Kidney (tissue), 14 donors: ENCODE measurements around the gene CHRM2. TPM values are rescaled to one million over a fixed set of nuclear protein-coding genes. Genes with fewer than 3 reads are reported as not detected.

ENCODE experiments used
- DNase-seq, 5 donors: peaks; one replicate each; pipeline ENCODE4 v3.0.0-alpha.2; 2013 to 2020
- FAIRE-seq: peaks from 2 replicates; lab custom pipeline; 2012; peaks lifted over from hg19 to GRCh38; lab: Jason Lieb, UNC
- H3K27ac ChIP-seq, 2 donors: one replicate each; pipeline ENCODE4 v1.7.0; 2013; ENCODE audit warnings: low read depth in 2 of 2, low read length in 2 of 2, inconsistent platforms in 1 of 2
- H3K27me3 ChIP-seq: one replicate; pipeline ENCODE4 v1.7.1; 2013; ENCODE audit warnings: low read length, inconsistent platforms; ENCODE audit not compliant: control insufficient read depth, insufficient read depth
- H3K36me3 ChIP-seq, 3 donors: one replicate each; pipeline versions ENCODE4 v1.7.0 to v1.7.1; 2013; ENCODE audit warnings: low read length in 3 of 3, control low read depth in 1 of 3, inconsistent platforms in 1 of 3; ENCODE audit not compliant: insufficient read depth in 3 of 3, control insufficient read depth in 2 of 3
- H3K4me1 ChIP-seq, 3 donors: one replicate each; pipeline versions ENCODE4 v1.7.0 to v1.7.1; 2013; ENCODE audit warnings: low read length in 3 of 3, inconsistent platforms in 1 of 3, low read depth in 1 of 3; ENCODE audit not compliant: control insufficient read depth in 2 of 3, insufficient read depth in 2 of 3
- H3K4me3 ChIP-seq, 3 donors: one replicate each; pipeline versions ENCODE4 v1.7.0 to v1.8.1; 2013; ENCODE audit warnings: low read length in 3 of 3, control low read depth in 1 of 3, inconsistent platforms in 1 of 3
- H3K9ac ChIP-seq, 3 donors: one replicate each; pipeline versions ENCODE4 v1.7.0 to v1.7.1; 2013; ENCODE audit warnings: low read length in 3 of 3, control low read depth in 1 of 3, inconsistent platforms in 1 of 3
- H3K9me3 ChIP-seq, 3 donors: one replicate each; pipeline versions ENCODE4 v1.7.0 to v1.7.1; 2013; ENCODE audit warnings: low read length in 3 of 3, control low read depth in 1 of 3, inconsistent platforms in 1 of 3; ENCODE audit not compliant: control insufficient read depth in 2 of 3, insufficient read depth in 1 of 3
- intact Hi-C: fragments of 100-400 bp; cut with DNase I; formaldehyde crosslinking; loops from one replicate; pipeline ENCODE4 v1.11.1; 2022
- polyA plus RNA-seq: library from polyadenylated mRNA; stranded (reverse); fragments of 350-450 nt; fragmentation: Illumina TruSeq; extraction: RNeasy Lipid Tissue Mini Kit (QIAGEN cat#74804); gene quantifications from one replicate; pipeline ENCODE4 v1.2.3, GENCODE V29; 2014; ENCODE audit warnings: low read depth, low replicate concordance; ENCODE audit not compliant: insufficient read depth
- total RNA-seq: library from RNA; stranded (reverse); fragmentation: NEBNext Ultra II Directional; extraction: Animal tissue kit (Norgen Biotek cat#: 25700); gene quantifications from one replicate; pipeline ENCODE4 v1.2.1, GENCODE V29; 2021
- TF ChIP-seq, protein P1 (sequence below): IDR thresholded peaks from 3 replicates; pipeline ENCODE4 v1.5.1; 2012; ENCODE audit warnings: mild to moderate bottlenecking, moderate library complexity, borderline replicate concordance; ENCODE audit not compliant: insufficient read depth; ENCODE audit errors: extremely low read depth
- donor health status: control.
- donor health status: control.
- donor health status: control.
- donor health status: control.
- donor health status: control.
- donor health status: DM: yes; HTN: yes; CAD: no.
- donor health status: Normal renal cell carcinoma (clear cell type).

The CHRM2 gene
- total and polyA plus RNA-seq, 2 donors from 2014 or later: not detected

GRCh38 chr7:136950331-136950730 lies 81.9 kb downstream of the CHRM2 start:
- no peak for FAIRE-seq
- H3K9me3 ChIP-seq: no peaks in the 10 kb centered on the region
- intact Hi-C loops: no loop called here
- no peaks in the 10 kb centered on the region for H3K36me3 ChIP-seq
- TF ChIP-seq, protein P1, sequence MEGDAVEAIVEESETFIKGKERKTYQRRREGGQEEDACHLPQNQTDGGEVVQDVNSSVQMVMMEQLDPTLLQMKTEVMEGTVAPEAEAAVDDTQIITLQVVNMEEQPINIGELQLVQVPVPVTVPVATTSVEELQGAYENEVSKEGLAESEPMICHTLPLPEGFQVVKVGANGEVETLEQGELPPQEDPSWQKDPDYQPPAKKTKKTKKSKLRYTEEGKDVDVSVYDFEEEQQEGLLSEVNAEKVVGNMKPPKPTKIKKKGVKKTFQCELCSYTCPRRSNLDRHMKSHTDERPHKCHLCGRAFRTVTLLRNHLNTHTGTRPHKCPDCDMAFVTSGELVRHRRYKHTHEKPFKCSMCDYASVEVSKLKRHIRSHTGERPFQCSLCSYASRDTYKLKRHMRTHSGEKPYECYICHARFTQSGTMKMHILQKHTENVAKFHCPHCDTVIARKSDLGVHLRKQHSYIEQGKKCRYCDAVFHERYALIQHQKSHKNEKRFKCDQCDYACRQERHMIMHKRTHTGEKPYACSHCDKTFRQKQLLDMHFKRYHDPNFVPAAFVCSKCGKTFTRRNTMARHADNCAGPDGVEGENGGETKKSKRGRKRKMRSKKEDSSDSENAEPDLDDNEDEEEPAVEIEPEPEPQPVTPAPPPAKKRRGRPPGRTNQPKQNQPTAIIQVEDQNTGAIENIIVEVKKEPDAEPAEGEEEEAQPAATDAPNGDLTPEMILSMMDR: no peak
- no peak for DNase-seq
- H3K27me3 ChIP-seq: no peaks in the 10 kb centered on the region
- no peak overlapping the region for H3K9ac ChIP-seq
- H3K4me3 ChIP-seq: no peak overlapping the region
- no peaks in the 10 kb centered on the region for H3K4me1 ChIP-seq
- H3K27ac ChIP-seq: no peak overlapping the region

- Histone ChIP-seq H3K27me3 (no peaks in the 10 kb centered on the region), H3K36me3 (no peaks in the 10 kb centered on the region), H3K9ac (no peak overlapping the region), H3K9me3 (no peaks in the 10 kb centered on the region), H3K4me3 (no peak overlapping the region), H3K4me1 (no peaks in the 10 kb centered on the region), H3K27ac (no peak overlapping the region)
- TF ChIP-seq, protein P1: no peak
- DNase-seq (no peak), FAIRE-seq (no peak)
- intact Hi-C loops: no loop called here
Measured at GRCh38 chr7:136953386-136953785, 84.9 kb downstream of the CHRM2 start.

GRCh38 chr7:136956232-136956631 lies 87.8 kb downstream of the CHRM2 start:
- FAIRE-seq (no peak), DNase-seq (peak in 1 of 5 donors; percentile 13)
- intact Hi-C loops: no loop called here

More at GRCh38 chr7:136956232-136956631, 87.8 kb downstream of the CHRM2 start:
- Histone ChIP-seq H3K9ac (no peak overlapping the region), H3K4me1 (no peaks in the 10 kb centered on the region), H3K27ac (no peak overlapping the region), H3K27me3 (no peaks in the 10 kb centered on the region), H3K36me3 (no peaks in the 10 kb centered on the region), H3K9me3 (no peaks in the 10 kb centered on the region), H3K4me3 (no peak overlapping the region)
- TF ChIP-seq, protein P1: no peak
